Uterus (tissue), 4 donors: ENCODE results near the gene ELMO1. TPM values are rescaled to one million over a fixed set of nuclear protein-coding genes. Genes with fewer than 3 reads are reported as not detected.

ENCODE experiments used
- DNase-seq, 2 donors: peaks; one replicate each; pipeline ENCODE4 v3.0.0-alpha.2; 2019 to 2020
- H3K27ac ChIP-seq, 2 donors: fragments of 200-600 bp; sonication (generic); 1 replicate in 1 of 2; 2 replicates in 1 of 2; pipeline ENCODE4 v1.5.1; 2016 to 2018
- H3K27me3 ChIP-seq, 2 donors: fragments of 200-600 bp; sonication (generic); one replicate each; pipeline ENCODE4 v1.5.1; 2018 to 2019; ENCODE audit warnings: control low read depth in 1 of 2
- H3K36me3 ChIP-seq, 2 donors: fragments of 200-600 bp; sonication (generic); one replicate each; pipeline ENCODE4 v1.5.1; 2019; ENCODE audit warnings: control low read depth in 1 of 2
- H3K4me1 ChIP-seq, 2 donors: fragments of 200-600 bp; sonication (generic); one replicate each; pipeline ENCODE4 v1.5.1; 2018 to 2019; ENCODE audit warnings: control low read depth in 1 of 2
- H3K4me3 ChIP-seq, 2 donors: fragments of 200-600 bp; sonication (generic); 1 replicate in 1 of 2; 2 replicates in 1 of 2; pipeline ENCODE4 v1.5.1; 2018 to 2019; ENCODE audit warnings: mild to moderate bottlenecking in 1 of 2
- H3K9me3 ChIP-seq, 2 donors: fragments of 200-600 bp; sonication (generic); one replicate each; pipeline ENCODE4 v1.5.1; 2019; ENCODE audit warnings: control low read depth in 1 of 2
- CTCF ChIP-seq, 4 experiments: fragments of 200-600 bp in 2 of 4; fragments of 450-650 bp in 2 of 4; sonication (generic) in 2 of 4; IDR thresholded peaks; one replicate each; pipeline ENCODE4 v1.5.1; 2016 to 2019; ENCODE audit warnings: antibody characterized with exemption in 4 of 4, mild to moderate bottlenecking in 2 of 4, moderate library complexity in 1 of 4
- POLR2A ChIP-seq, 2 donors: fragments of 450-650 bp; IDR thresholded peaks; one replicate each; pipeline ENCODE4 v1.6.1; 2016; ENCODE audit warnings: antibody characterized with exemption in 2 of 2, mild to moderate bottlenecking in 1 of 2, moderate library complexity in 1 of 2
- intact Hi-C: fragments of 100-400 bp; cut with DNase I; formaldehyde crosslinking; loops from one replicate; pipeline ENCODE4 v1.15.1; 2023; ENCODE audit warnings: low total_unique reads
- total RNA-seq, 4 donors: library from RNA; depleted of rRNA in 3 of 4; stranded (reverse); fragments of >200 nt in 3 of 4; gene quantifications; one replicate each; pipeline versions ENCODE4 v1.1.0 to v1.2.4, GENCODE V29; 2014 to 2023
- donor health status: DM: yes; HTN: yes; CAD: no.

ELMO1 gene
- total RNA-seq, 4 donors from 2014 or later: 37.9 to 64.7 (median 55.5) TPM

- Histone ChIP-seq H3K4me1 (no peaks in the 10 kb centered on the region), H3K27me3 (no peaks in the 10 kb centered on the region), H3K4me3 (no peak overlapping the region), H3K36me3 (no peaks in the 10 kb centered on the region), H3K9me3 (no peaks in the 10 kb centered on the region), H3K27ac (no peak overlapping the region)
- no peak for DNase-seq
- intact Hi-C loops: no loop called here
- TF ChIP-seq POLR2A (IDR thresholded peaks at IDR 0.05) (no peak), CTCF (IDR thresholded peaks at IDR 0.05) (no peak)
Measured at GRCh38 chr7:37445064-37445723, 3.5 kb downstream of the ELMO1 start.

GRCh38 chr7:37443627-37444026 lies 5.0 kb downstream of the ELMO1 start:
- Histone ChIP-seq H3K4me3 (no peak overlapping the region), H3K36me3 (no peaks in the 10 kb centered on the region), H3K27ac (no peak overlapping the region), H3K9me3 (no peaks in the 10 kb centered on the region), H3K4me1 (no peaks in the 10 kb centered on the region), H3K27me3 (no peaks in the 10 kb centered on the region)
- TF ChIP-seq POLR2A (IDR thresholded peaks at IDR 0.05) (no peak), CTCF (IDR thresholded peaks at IDR 0.05) (no peak)
- intact Hi-C loops: no loop called here
- DNase-seq: no peak

DNA sequence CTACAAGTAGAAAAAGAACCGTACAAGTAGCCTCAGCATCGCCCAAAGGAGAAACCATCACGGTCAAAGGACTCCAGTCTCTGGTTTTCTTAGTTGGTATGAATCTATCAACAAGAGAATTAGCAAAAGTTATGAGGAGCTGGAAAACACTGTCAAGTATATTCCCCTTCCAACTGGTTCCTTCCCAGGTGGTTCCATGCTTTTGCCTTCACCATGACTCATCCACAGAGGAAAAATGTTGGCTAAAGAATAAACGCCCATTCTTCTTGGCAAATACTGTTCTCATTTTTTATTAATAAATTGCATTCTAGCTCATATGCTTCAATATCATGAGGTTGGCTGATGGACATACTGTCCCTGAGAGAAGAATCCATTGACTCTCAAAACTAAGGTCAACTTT lies 6.4 kb downstream of the ELMO1 start:
- Histone ChIP-seq H3K9me3 (no peaks in the 10 kb centered on the region), H3K27me3 (no peaks in the 10 kb centered on the region), H3K36me3 (no peaks in the 10 kb centered on the region), H3K4me1 (no peaks in the 10 kb centered on the region), H3K4me3 (no peak overlapping the region), H3K27ac (no peak overlapping the region)
- DNase-seq: no peak
- intact Hi-C loops: no loop called here
- TF ChIP-seq CTCF (IDR thresholded peaks at IDR 0.05): no peak
- no peak for TF ChIP-seq POLR2A (IDR thresholded peaks at IDR 0.05)

GRCh38 chr7:37441816-37442215 lies 6.8 kb downstream of the ELMO1 start:
- intact Hi-C loops: no loop called here

GRCh38 chr7:37441386-37441760 lies 7.3 kb downstream of the ELMO1 start:
- H3K4me1 ChIP-seq: no peaks in the 10 kb centered on the region
- no peaks in the 10 kb centered on the region for H3K36me3 ChIP-seq
- H3K27me3 ChIP-seq: no peaks in the 10 kb centered on the region
- intact Hi-C loops: no loop called here
- no peak for DNase-seq
- TF ChIP-seq CTCF (IDR thresholded peaks at IDR 0.05): no peak
- no peak for TF ChIP-seq POLR2A (IDR thresholded peaks at IDR 0.05)
- H3K4me3 ChIP-seq: no peak overlapping the region
- peak overlapping the region; percentile 36 to 57 for H3K27ac ChIP-seq
- H3K9me3 ChIP-seq: no peaks in the 10 kb centered on the region

More at GRCh38 chr7:37441816-37442215, 6.8 kb downstream of the ELMO1 start:
- Histone ChIP-seq H3K27me3 (no peaks in the 10 kb centered on the region), H3K9me3 (no peaks in the 10 kb centered on the region), H3K36me3 (no peaks in the 10 kb centered on the region), H3K4me1 (no peaks in the 10 kb centered on the region), H3K27ac (peak overlapping the region in 1 of 2 donors; percentile 57), H3K4me3 (no peak overlapping the region)
- TF ChIP-seq POLR2A (IDR thresholded peaks at IDR 0.05) (no peak), CTCF (IDR thresholded peaks at IDR 0.05) (no peak)
- no peak for DNase-seq
